H9 (cell line): ENCODE measurements around the gene ZNF688. TPM values are rescaled to one million over a fixed set of nuclear protein-coding genes. Genes with fewer than 3 reads are reported as not detected.
A peak's percentile ranks its signal among the peaks of the same experiment; 100 is the strongest.

Experiments
- DNase-seq: peaks from one replicate; pipeline ENCODE4 v3.0.0-alpha.2; 2017
- H2AFZ ChIP-seq: one replicate; pipeline ENCODE4 v1.6.1; 2013; ENCODE audit warnings: mild to moderate bottlenecking, low read length, control low read depth, moderate library complexity
- H2AK5ac ChIP-seq: 2 replicates; pipeline ENCODE4 v1.6.1; 2013; ENCODE audit warnings: low read length, control low read depth, mixed read lengths; ENCODE audit not compliant: insufficient read length
- H2BK120ac ChIP-seq: one replicate; pipeline ENCODE4 v1.6.1; 2013; ENCODE audit warnings: low read depth, mild to moderate bottlenecking, low read length, control low read depth, inconsistent platforms; ENCODE audit not compliant: poor library complexity, severe bottlenecking
- H2BK12ac ChIP-seq: 2 replicates; pipeline ENCODE4 v1.6.1; 2013; ENCODE audit warnings: low read length, control low read depth, mixed read lengths, low read depth; ENCODE audit not compliant: insufficient read length
- H2BK15ac ChIP-seq: 2 replicates; pipeline ENCODE4 v1.6.1; 2013; ENCODE audit warnings: low read depth, low read length, control low read depth
- H2BK20ac ChIP-seq: one replicate; pipeline ENCODE4 v1.6.1; 2013; ENCODE audit warnings: low read depth, mild to moderate bottlenecking, low read length, control low read depth, inconsistent platforms; ENCODE audit not compliant: poor library complexity, severe bottlenecking
- H2BK5ac ChIP-seq: 2 replicates; pipeline ENCODE4 v1.6.1; 2013; ENCODE audit warnings: low read length, control low read depth, mixed read lengths; ENCODE audit not compliant: insufficient read length
- H3K14ac ChIP-seq: 2 replicates; pipeline ENCODE4 v1.6.1; 2013; ENCODE audit warnings: low read length, control low read depth; ENCODE audit not compliant: insufficient read depth
- H3K18ac ChIP-seq: 2 replicates; pipeline ENCODE4 v1.6.1; 2013; ENCODE audit warnings: low read depth, mild to moderate bottlenecking, mixed read lengths, low read length, control low read depth; ENCODE audit not compliant: insufficient read length
- H3K23ac ChIP-seq: 2 replicates; pipeline ENCODE4 v1.6.1; 2013; ENCODE audit warnings: low read length, control low read depth, mixed read lengths, low read depth; ENCODE audit not compliant: insufficient read length
- H3K23me2 ChIP-seq: 2 replicates; pipeline ENCODE4 v1.6.1; 2013; ENCODE audit warnings: low read depth, mild to moderate bottlenecking, mixed read lengths, low read length, control low read depth; ENCODE audit not compliant: insufficient read length, poor library complexity, severe bottlenecking
- H3K27ac ChIP-seq: 2 replicates; pipeline ENCODE4 v1.5.1; 2013; ENCODE audit warnings: low read length, control low read depth, mixed read lengths, low read depth; ENCODE audit not compliant: insufficient read length
- H3K27me3 ChIP-seq: 2 replicates; pipeline ENCODE4 v1.6.1; 2013; ENCODE audit warnings: low read length, control low read depth, inconsistent platforms; ENCODE audit not compliant: insufficient read depth
- H3K4ac ChIP-seq: 2 replicates; pipeline ENCODE4 v1.6.1; 2013; ENCODE audit warnings: low read depth, mild to moderate bottlenecking, control low read depth, inconsistent platforms, low read length, moderate library complexity
- H3K4me1 ChIP-seq: 2 replicates; pipeline ENCODE4 v1.6.1; 2013; ENCODE audit warnings: low read length, control low read depth, inconsistent platforms; ENCODE audit not compliant: insufficient read depth
- H3K4me2 ChIP-seq: 2 replicates; pipeline ENCODE4 v1.6.1; 2013; ENCODE audit warnings: low read length, control low read depth, mixed read lengths; ENCODE audit not compliant: insufficient read length, insufficient read depth
- H3K56ac ChIP-seq: 2 replicates; pipeline ENCODE4 v1.6.1; 2013; ENCODE audit warnings: low read depth, mild to moderate bottlenecking, mixed read lengths, low read length, control low read depth; ENCODE audit not compliant: insufficient read length
- H3K79me1 ChIP-seq: 2 replicates; pipeline ENCODE4 v1.6.1; 2013; ENCODE audit warnings: low read depth, mild to moderate bottlenecking, moderate library complexity, low read length, control low read depth, inconsistent platforms; ENCODE audit not compliant: insufficient read depth, poor library complexity, severe bottlenecking
- H3K79me2 ChIP-seq: 2 replicates; pipeline ENCODE4 v1.6.1; 2013; ENCODE audit warnings: low read length, control low read depth, inconsistent platforms; ENCODE audit not compliant: insufficient read depth
- H3K9ac ChIP-seq: 2 replicates; pipeline ENCODE4 v1.6.1; 2013; ENCODE audit warnings: low read length, control low read depth, mixed read lengths; ENCODE audit not compliant: insufficient read length; ENCODE audit errors: extremely low read depth
- H3K9me3 ChIP-seq: one replicate; pipeline ENCODE4 v1.6.1; 2013; ENCODE audit warnings: low read depth, low read length, inconsistent platforms; ENCODE audit not compliant: control insufficient read depth
- H3T11ph ChIP-seq: one replicate; pipeline ENCODE4 v1.6.1; 2013; ENCODE audit warnings: mild to moderate bottlenecking, low read length, control low read depth, inconsistent platforms
- H4K20me1 ChIP-seq: one replicate; pipeline ENCODE4 v1.6.1; 2013; ENCODE audit not compliant: control insufficient read depth, insufficient read length, insufficient read depth
- H4K5ac ChIP-seq: 2 replicates; pipeline ENCODE4 v1.6.1; 2013; ENCODE audit warnings: low read depth, mild to moderate bottlenecking, mixed read lengths, low read length, control low read depth; ENCODE audit not compliant: insufficient read length
- H4K8ac ChIP-seq: replicated peaks from 2 replicates; pipeline ENCODE4 v1.6.1; 2013; ENCODE audit warnings: low read length, control low read depth, mixed read lengths, low read depth; ENCODE audit not compliant: insufficient read length
- H4K91ac ChIP-seq: 2 replicates; pipeline ENCODE4 v1.6.1; 2013; ENCODE audit warnings: low read depth, mild to moderate bottlenecking, moderate library complexity, mixed read lengths, low read length, control low read depth; ENCODE audit not compliant: insufficient read length
- H3K27ac Mint-ChIP-seq, 3 experiments: 2 replicates in 2 of 3; 3 replicates in 1 of 3; pipeline ENCODE4 v1.8.0; 2020 to 2021; ENCODE audit warnings: mixed read lengths in 3 of 3, mild to moderate bottlenecking in 1 of 3, moderate library complexity in 1 of 3
- H3K27me3 Mint-ChIP-seq: 2 replicates; pipeline ENCODE4 v1.8.0; 2021; ENCODE audit warnings: low read depth, mild to moderate bottlenecking, moderate library complexity, mixed read lengths
- H3K36me3 Mint-ChIP-seq, 3 experiments: 2 replicates in 2 of 3; 3 replicates in 1 of 3; pipeline ENCODE4 v1.8.0; 2020 to 2021; ENCODE audit warnings: low read depth in 3 of 3, mixed read lengths in 3 of 3; ENCODE audit not compliant: insufficient read depth in 1 of 3
- H3K4me1 Mint-ChIP-seq, 2 experiments: 2 replicates each; pipeline ENCODE4 v1.8.0; 2020; ENCODE audit warnings: mixed read lengths in 2 of 2
- H3K4me3 Mint-ChIP-seq, 2 experiments: 2 replicates in 1 of 2; 3 replicates in 1 of 2; pipeline ENCODE4 v1.8.0; 2020 to 2021; ENCODE audit warnings: mild to moderate bottlenecking in 2 of 2, mixed read lengths in 2 of 2, moderate library complexity in 1 of 2
- H3K9me3 Mint-ChIP-seq, 2 experiments: 2 replicates in 1 of 2; 3 replicates in 1 of 2; pipeline ENCODE4 v1.8.0; 2020; ENCODE audit warnings: mild to moderate bottlenecking in 2 of 2, mixed read lengths in 2 of 2, moderate library complexity in 1 of 2
- WGBS: extraction: QIAGEN DNeasy Blood & Tissue Kit; methylation state at CpG from one replicate; pipeline ENCODE4 v1.1.7; 2013; ENCODE audit warnings: missing lambda C conversion rate, low lambda C conversion rate, mixed read lengths; ENCODE audit not compliant: insufficient read length; ENCODE audit errors: extremely low coverage; 5-methylcytosine and 5-hydroxymethylcytosine counted together
- total RNA-seq: library from RNA; stranded (reverse); gene quantifications from 2 replicates; pipeline ENCODE4 v1.2.1, GENCODE V29; 2021
- TF ChIP-seq, protein P1 (sequence below): fragments of 200-600 bp; sonication (generic); conservative IDR thresholded peaks from 3 replicates; pipeline ENCODE4 v1.8.0; 2021; ENCODE audit warnings: antibody characterized with exemption, mild to moderate bottlenecking

Gene ZNF688
- total RNA-seq, 1 experiment from 2014 or later = 4.5 TPM

DNA sequence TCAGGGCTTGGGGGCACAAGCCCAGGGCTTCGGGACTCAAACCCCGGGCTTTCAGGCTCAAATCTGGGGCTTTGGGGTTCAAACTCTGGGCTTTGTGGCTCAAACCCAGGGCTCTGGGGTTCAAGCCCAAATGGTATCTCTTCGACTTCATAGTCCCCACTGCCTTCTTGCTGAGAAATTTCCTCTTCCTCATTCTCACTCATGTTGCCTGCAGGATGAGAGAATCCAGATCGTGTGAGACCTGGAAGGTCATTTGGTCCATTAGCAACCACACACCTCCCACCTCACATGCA lies 45.7 kb downstream of the ZNF688 start:
- Histone ChIP-seq H4K5ac (no peak overlapping the region), H3K23me2 (peaks cover 15% of the 10 kb centered on the region), H2BK15ac (no peak overlapping the region), H4K20me1 (no peaks in the 10 kb centered on the region), H2BK12ac (no peak overlapping the region), H2AFZ (no peak overlapping the region), H2BK5ac (no peak overlapping the region), H3K14ac (no peak overlapping the region), H3K4me1 (peaks cover 2% of the 10 kb centered on the region; the same call in 1 of the 2 replicates), H3K27ac (no peak overlapping the region), H4K91ac (no peak overlapping the region), H3K79me1 (no peaks in the 10 kb centered on the region), H3K27me3 (no peaks in the 10 kb centered on the region), H2BK20ac (no peak overlapping the region), H3K23ac (no peak overlapping the region), H2AK5ac (no peak overlapping the region), H3K9me3 (no peaks in the 10 kb centered on the region), H3T11ph (no peak overlapping the region), H3K56ac (no peak overlapping the region), H3K79me2 (no peaks in the 10 kb centered on the region), H3K18ac (no peak overlapping the region), H2BK120ac (no peak overlapping the region), H4K8ac (no peak overlapping the region), H3K4me2 (peak overlapping the region; percentile 71), H3K9ac (peak overlapping the region; percentile 39), H3K4ac (no peak overlapping the region)
- peaks cover 0 to 19% (median 12%) of the 10 kb centered on the region in 3 experiments; a peak in 5 of 7 replicates for H3K36me3 Mint-ChIP-seq
- H3K27me3 Mint-ChIP-seq = no peaks in the 10 kb centered on the region
- peak overlapping the region; percentile 74 to 89 for H3K4me3 Mint-ChIP-seq
- peaks cover 16% of the 10 kb centered on the region in 2 experiments for H3K4me1 Mint-ChIP-seq
- WGBS = no CpG with 5 or more reads among the region's 4 CpGs
- TF ChIP-seq, protein P1, sequence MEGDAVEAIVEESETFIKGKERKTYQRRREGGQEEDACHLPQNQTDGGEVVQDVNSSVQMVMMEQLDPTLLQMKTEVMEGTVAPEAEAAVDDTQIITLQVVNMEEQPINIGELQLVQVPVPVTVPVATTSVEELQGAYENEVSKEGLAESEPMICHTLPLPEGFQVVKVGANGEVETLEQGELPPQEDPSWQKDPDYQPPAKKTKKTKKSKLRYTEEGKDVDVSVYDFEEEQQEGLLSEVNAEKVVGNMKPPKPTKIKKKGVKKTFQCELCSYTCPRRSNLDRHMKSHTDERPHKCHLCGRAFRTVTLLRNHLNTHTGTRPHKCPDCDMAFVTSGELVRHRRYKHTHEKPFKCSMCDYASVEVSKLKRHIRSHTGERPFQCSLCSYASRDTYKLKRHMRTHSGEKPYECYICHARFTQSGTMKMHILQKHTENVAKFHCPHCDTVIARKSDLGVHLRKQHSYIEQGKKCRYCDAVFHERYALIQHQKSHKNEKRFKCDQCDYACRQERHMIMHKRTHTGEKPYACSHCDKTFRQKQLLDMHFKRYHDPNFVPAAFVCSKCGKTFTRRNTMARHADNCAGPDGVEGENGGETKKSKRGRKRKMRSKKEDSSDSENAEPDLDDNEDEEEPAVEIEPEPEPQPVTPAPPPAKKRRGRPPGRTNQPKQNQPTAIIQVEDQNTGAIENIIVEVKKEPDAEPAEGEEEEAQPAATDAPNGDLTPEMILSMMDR = no peak
- H3K27ac Mint-ChIP-seq = peak overlapping the region; percentile 12 to 66 (median 42); a peak in 3 of 7 replicates
- no peak for DNase-seq
- no peaks in the 10 kb centered on the region for H3K9me3 Mint-ChIP-seq
